GM21786 (cell line): ENCODE data around the gene PAMR1.
"Not testable (repeated sequence)": the region's sequence is repeated elsewhere in the genome, so short reads cannot be mapped to it uniquely, and the experiment has no call there.

Experiments used
- ATAC-seq: cut with Tn5 transposase; IDR thresholded peaks from one replicate; pipeline ENCODE4 v1.9.1; 2021; ENCODE audit not compliant: unreplicated experiment

The PAMR1 gene

GRCh38 chr11:35546317-35546716, 20.9 kb upstream of the PAMR1 start:
- no peak for ATAC-seq

- ATAC-seq, result no peak
Measured at GRCh38 chr11:35545391-35546003, 20.1 kb upstream of the PAMR1 start.

- no peak for ATAC-seq
Measured at GRCh38 chr11:35543481-35543880, 18.1 kb upstream of the PAMR1 start.

GRCh38 chr11:35541621-35542375, 16.4 kb upstream of the PAMR1 start:
- ATAC-seq, result no peak

- no peak for ATAC-seq
Measured at GRCh38 chr11:35540526-35540925, 15.1 kb upstream of the PAMR1 start.

GRCh38 chr11:35539781-35540281, 14.4 kb upstream of the PAMR1 start:
- ATAC-seq, result no peak

GRCh38 chr11:35539256-35539655, 13.8 kb upstream of the PAMR1 start:
- ATAC-seq, result no peak

- ATAC-seq, result no peak
Measured at GRCh38 chr11:35536470-35536869, 11.1 kb upstream of the PAMR1 start.

GRCh38 chr11:35531246-35531645, 5.8 kb upstream of the PAMR1 start:
- ATAC-seq, result no peak

- no peak for ATAC-seq
Measured at GRCh38 chr11:35529971-35530495, 4.6 kb upstream of the PAMR1 start.

GRCh38 chr11:35526370-35526792, 965 bp upstream of the PAMR1 start:
- no peak for ATAC-seq

- ATAC-seq, result no peak
Measured at GRCh38 chr11:35524780-35525179, 636 bp downstream of the PAMR1 start.

- ATAC-seq, result no peak
Measured at GRCh38 chr11:35523861-35524260, 1.6 kb downstream of the PAMR1 start.

- ATAC-seq, result no peak
Measured at GRCh38 chr11:35523331-35523768, 2.1 kb downstream of the PAMR1 start.

GRCh38 chr11:35522091-35522490, 3.3 kb downstream of the PAMR1 start:
- ATAC-seq, result not testable (repeated sequence)

- ATAC-seq, result no peak
Measured at GRCh38 chr11:35520376-35520775, 5.0 kb downstream of the PAMR1 start.

GRCh38 chr11:35518766-35519165, 6.7 kb downstream of the PAMR1 start:
- ATAC-seq, result no peak

GRCh38 chr11:35517481-35517880, 7.9 kb downstream of the PAMR1 start:
- ATAC-seq, result no peak

GRCh38 chr11:35516403-35516802, 9.0 kb downstream of the PAMR1 start:
- ATAC-seq, result no peak

- no peak for ATAC-seq
Measured at GRCh38 chr11:35515224-35515623, 10.2 kb downstream of the PAMR1 start.

- ATAC-seq, result no peak
Measured at GRCh38 chr11:35514481-35514880, 10.9 kb downstream of the PAMR1 start.

GRCh38 chr11:35511666-35512065, 13.8 kb downstream of the PAMR1 start:
- ATAC-seq, result no peak
